Peyer's patch (tissue), 4 donors: ENCODE data around the gene SESTD1.

ENCODE experiments used
- CTCF ChIP-seq, 6 experiments: fragments of 450-650 bp in 4 of 6; fragments of 200-600 bp in 2 of 6; sonication (generic) in 1 of 6; IDR thresholded peaks; one replicate each; pipeline ENCODE4 v1.5.1; 2017 to 2019; ENCODE audit warnings: antibody characterized with exemption in 6 of 6, mild to moderate bottlenecking in 3 of 6, moderate library complexity in 1 of 6
- POLR2A ChIP-seq, 2 donors: fragments of 450-650 bp; IDR thresholded peaks; one replicate each; pipeline ENCODE4 v1.5.1; 2017; ENCODE audit warnings: antibody characterized with exemption in 2 of 2, mild to moderate bottlenecking in 2 of 2, moderate library complexity in 2 of 2

- TF ChIP-seq POLR2A (IDR thresholded peaks at IDR 0.05) (no peak), CTCF (IDR thresholded peaks at IDR 0.05) (no peak)
Measured at GRCh38 chr2:179226961-179227259, 37.7 kb downstream of the SESTD1 start.
